HL-60 (cell line): Measurements from ENCODE around the gene FAM216B.

Experiments
- DNase-seq, 2 experiments: peaks; one replicate each; pipeline ENCODE4 v3.0.0-alpha.2; 2010 to 2020; ENCODE audit warnings: low read depth in 1 of 2, low spot score in 1 of 2
- H3K27ac ChIP-seq: fragments of 250-450 bp; sonication (Bioruptor Pico); replicated peaks from 2 replicates; pipeline ENCODE4 v1.5.1; 2020; ENCODE audit warnings: mild to moderate bottlenecking, moderate library complexity
- H3K27me3 ChIP-seq: fragments of 250-450 bp; sonication (Bioruptor Pico); 2 replicates; pipeline ENCODE4 v1.5.1; 2021; ENCODE audit warnings: mild to moderate bottlenecking, moderate library complexity; ENCODE audit not compliant: insufficient read depth, poor library complexity, severe bottlenecking
- H3K4me3 ChIP-seq: replicated peaks from 2 replicates; pipeline ENCODE4 v1.5.1; 2011; ENCODE audit warnings: mild to moderate bottlenecking, control low read depth, low read length; ENCODE audit not compliant: insufficient read depth
- GABPA ChIP-seq: IDR thresholded peaks from 2 replicates; pipeline ENCODE4 v1.6.1; 2012; ENCODE audit warnings: low read depth
- POLR2AphosphoS5 ChIP-seq: IDR thresholded peaks from 2 replicates; pipeline ENCODE4 v1.6.1; 2012; ENCODE audit warnings: low read depth
- SPI1 ChIP-seq: IDR thresholded peaks from 2 replicates; pipeline ENCODE4 v1.6.1; 2012; ENCODE audit warnings: low read depth, mild to moderate bottlenecking, borderline replicate concordance
- TF ChIP-seq, protein P1 (sequence below): IDR thresholded peaks from 2 replicates; pipeline ENCODE4 v1.6.1; 2012; ENCODE audit warnings: low read depth; ENCODE audit not compliant: insufficient replicate concordance
- TF ChIP-seq, protein P2 (sequence below): IDR thresholded peaks from one replicate; pipeline ENCODE4 v1.5.1; 2011; ENCODE audit warnings: low read length, control low read depth, inconsistent platforms; ENCODE audit not compliant: insufficient read depth

FAM216B gene

DNA sequence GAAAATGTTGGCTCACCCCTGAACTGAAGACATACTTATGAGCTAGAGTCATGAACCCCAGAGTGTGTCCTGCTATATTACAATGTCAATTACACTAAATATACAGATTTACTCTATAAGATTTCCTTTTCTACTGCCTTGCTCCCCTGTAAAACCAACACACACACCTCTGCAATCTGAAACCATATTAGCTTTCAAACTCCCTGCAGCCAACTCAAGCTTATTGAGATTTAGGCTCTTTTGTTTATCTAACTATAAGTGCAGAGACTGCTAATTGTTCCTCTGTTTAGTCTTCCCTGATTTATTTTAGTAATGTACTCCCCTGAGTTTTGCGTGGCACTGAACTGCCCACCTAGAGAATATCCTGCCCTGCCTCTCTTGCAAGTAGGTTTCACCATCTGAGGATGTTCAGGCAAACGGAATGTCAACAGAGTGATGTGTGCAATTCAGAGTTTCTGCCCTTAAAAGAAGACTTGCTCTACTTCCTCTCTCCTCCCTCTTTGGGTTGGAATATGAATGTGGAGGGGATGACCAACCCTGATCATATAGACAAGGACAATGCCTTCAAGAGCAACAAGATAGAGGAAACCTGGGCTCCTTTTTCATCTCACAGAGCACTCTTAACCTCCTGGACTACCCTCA lies 22.3 kb downstream of the FAM216B start:
- no peaks in the 10 kb centered on the region for H3K27me3 ChIP-seq

DNA sequence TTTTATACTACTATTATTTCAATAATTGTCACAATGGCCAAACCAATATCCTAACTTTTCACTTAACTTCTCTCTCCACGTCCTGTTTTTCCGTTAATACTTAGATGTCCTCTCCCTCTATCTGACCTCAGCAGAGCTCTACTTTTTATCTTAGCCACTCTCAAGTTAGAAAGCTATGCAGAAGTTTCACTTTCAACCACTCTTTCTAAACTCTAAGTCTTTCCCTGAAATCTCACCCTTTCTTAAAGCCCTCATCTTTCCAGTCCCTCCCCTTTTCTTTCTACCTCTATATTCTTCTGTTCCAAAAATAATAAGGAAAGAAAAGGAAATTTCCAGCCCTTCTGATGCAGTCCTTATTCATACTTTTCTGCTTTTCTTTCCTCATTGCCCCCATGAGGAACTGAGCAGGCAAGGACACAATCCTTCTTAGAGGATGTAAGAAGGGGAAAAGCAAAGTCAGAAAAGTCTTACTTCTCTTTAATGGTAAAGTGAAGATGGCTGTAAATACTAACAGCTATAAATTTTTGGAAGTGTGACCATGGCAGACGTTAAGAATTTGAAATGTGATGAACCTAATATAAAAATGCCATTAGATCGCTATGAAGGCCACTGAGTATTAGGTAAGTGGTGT lies 23.0 kb downstream of the FAM216B start:
- no peak overlapping the region for H3K27ac ChIP-seq
- H3K27me3 ChIP-seq = no peaks in the 10 kb centered on the region
- no peak for DNase-seq
- TF ChIP-seq, protein P1, sequence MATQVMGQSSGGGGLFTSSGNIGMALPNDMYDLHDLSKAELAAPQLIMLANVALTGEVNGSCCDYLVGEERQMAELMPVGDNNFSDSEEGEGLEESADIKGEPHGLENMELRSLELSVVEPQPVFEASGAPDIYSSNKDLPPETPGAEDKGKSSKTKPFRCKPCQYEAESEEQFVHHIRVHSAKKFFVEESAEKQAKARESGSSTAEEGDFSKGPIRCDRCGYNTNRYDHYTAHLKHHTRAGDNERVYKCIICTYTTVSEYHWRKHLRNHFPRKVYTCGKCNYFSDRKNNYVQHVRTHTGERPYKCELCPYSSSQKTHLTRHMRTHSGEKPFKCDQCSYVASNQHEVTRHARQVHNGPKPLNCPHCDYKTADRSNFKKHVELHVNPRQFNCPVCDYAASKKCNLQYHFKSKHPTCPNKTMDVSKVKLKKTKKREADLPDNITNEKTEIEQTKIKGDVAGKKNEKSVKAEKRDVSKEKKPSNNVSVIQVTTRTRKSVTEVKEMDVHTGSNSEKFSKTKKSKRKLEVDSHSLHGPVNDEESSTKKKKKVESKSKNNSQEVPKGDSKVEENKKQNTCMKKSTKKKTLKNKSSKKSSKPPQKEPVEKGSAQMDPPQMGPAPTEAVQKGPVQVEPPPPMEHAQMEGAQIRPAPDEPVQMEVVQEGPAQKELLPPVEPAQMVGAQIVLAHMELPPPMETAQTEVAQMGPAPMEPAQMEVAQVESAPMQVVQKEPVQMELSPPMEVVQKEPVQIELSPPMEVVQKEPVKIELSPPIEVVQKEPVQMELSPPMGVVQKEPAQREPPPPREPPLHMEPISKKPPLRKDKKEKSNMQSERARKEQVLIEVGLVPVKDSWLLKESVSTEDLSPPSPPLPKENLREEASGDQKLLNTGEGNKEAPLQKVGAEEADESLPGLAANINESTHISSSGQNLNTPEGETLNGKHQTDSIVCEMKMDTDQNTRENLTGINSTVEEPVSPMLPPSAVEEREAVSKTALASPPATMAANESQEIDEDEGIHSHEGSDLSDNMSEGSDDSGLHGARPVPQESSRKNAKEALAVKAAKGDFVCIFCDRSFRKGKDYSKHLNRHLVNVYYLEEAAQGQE = no peak
- TF ChIP-seq GABPA (no peak), POLR2AphosphoS5 (no peak), SPI1 (no peak)
- TF ChIP-seq, protein P2, sequence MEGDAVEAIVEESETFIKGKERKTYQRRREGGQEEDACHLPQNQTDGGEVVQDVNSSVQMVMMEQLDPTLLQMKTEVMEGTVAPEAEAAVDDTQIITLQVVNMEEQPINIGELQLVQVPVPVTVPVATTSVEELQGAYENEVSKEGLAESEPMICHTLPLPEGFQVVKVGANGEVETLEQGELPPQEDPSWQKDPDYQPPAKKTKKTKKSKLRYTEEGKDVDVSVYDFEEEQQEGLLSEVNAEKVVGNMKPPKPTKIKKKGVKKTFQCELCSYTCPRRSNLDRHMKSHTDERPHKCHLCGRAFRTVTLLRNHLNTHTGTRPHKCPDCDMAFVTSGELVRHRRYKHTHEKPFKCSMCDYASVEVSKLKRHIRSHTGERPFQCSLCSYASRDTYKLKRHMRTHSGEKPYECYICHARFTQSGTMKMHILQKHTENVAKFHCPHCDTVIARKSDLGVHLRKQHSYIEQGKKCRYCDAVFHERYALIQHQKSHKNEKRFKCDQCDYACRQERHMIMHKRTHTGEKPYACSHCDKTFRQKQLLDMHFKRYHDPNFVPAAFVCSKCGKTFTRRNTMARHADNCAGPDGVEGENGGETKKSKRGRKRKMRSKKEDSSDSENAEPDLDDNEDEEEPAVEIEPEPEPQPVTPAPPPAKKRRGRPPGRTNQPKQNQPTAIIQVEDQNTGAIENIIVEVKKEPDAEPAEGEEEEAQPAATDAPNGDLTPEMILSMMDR = no peak
- H3K4me3 ChIP-seq = no peak overlapping the region

More for the DNA sequence above, 22.3 kb downstream of the FAM216B start:
- Histone ChIP-seq H3K4me3 (no peak overlapping the region), H3K27ac (no peak overlapping the region)
- TF ChIP-seq, protein P2 = no peak
- TF ChIP-seq SPI1 (no peak), POLR2AphosphoS5 (no peak), GABPA (no peak)
- TF ChIP-seq, protein P1 = no peak
- DNase-seq = no peak

DNA sequence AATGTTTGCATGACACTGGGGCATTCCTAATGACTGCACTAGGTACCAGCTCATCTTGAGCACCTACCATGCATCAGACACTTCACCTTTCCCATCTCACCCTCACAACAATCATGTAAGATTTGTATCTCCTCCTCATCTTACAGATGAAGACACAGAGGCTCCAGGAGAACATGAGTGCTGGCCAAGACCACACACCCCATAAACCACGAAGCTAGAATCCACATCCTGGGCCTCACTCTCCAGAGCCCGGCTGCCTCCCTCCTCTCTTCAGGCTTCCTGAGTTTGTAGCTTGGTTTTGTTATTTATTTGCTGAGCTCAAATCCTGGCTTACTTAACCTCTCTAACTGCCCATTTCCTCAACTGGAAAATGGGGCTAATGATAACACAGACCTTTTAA lies 25.9 kb downstream of the FAM216B start:
- H3K27me3 ChIP-seq = no peaks in the 10 kb centered on the region
- no peak for DNase-seq
- H3K27ac ChIP-seq = no peak overlapping the region
- TF ChIP-seq GABPA = no peak
- TF ChIP-seq SPI1 = no peak
- H3K4me3 ChIP-seq = no peak overlapping the region

DNA sequence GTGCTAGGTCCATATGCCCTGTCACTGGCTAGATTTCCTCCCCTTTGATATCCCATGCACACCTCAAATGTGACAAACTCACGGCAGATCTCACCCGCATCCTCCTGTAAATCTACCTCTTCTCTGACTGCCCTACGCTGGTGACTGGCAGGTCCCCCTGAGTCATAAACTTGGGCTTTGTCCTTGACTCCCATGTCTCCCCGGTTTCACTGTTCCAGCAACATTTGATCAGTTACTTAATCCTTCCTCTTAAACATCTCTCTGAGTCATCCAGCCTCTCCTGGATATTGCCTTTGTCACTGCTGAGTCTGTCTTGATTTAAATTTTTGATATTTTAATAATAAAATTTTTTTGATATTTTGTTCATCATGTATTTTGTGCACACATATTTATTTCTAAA lies 26.5 kb downstream of the FAM216B start:
- no peak for DNase-seq
- H3K27ac ChIP-seq = no peak overlapping the region
- no peaks in the 10 kb centered on the region for H3K27me3 ChIP-seq
- H3K4me3 ChIP-seq = no peak overlapping the region
- TF ChIP-seq POLR2AphosphoS5 (no peak), GABPA (no peak), SPI1 (no peak)
- TF ChIP-seq, protein P1 = no peak
- TF ChIP-seq, protein P2 = no peak
